ENCODE measurements around the gene WDR4. TPM values are rescaled to one million over a fixed set of nuclear protein-coding genes. Genes with fewer than 3 reads are reported as not detected.

The WDR4 gene
- total and polyA plus RNA-seq, 4 donors: 4.6 to 12.9 (median 9.2) TPM

GRCh38 chr21:42868196-42868595 is 11.1 kb downstream of the WDR4 start:
- DNase-seq (ENCODE audit: low spot score): no peak
- Histone ChIP-seq H3K27me3 (ENCODE audit: control insufficient read depth in 4 of 4, insufficient read depth in 4 of 4, low read length in 3 of 4) (no peaks in the 10 kb centered on the region), H3K4me3 (ENCODE audit: low read depth in 1 of 3, low read length in 3 of 3) (no peak overlapping the region), H3K9me3 (ENCODE audit: control insufficient read depth in 4 of 4, low read length in 3 of 4) (no peaks in the 10 kb centered on the region), H3K27ac (ENCODE audit: low read depth in 1 of 2, low read length in 2 of 2) (no peak overlapping the region), H3K9ac (ENCODE audit: low read depth in 1 of 2, low read length in 2 of 2) (no peak overlapping the region), H3K36me3 (ENCODE audit: control insufficient read depth in 4 of 4, insufficient read depth in 3 of 4, low read depth in 1 of 4, low read length in 3 of 4) (peaks cover 6 to 35% (median 22%) of the 10 kb centered on the region in 4 donors), H3K4me1 (ENCODE audit: control insufficient read depth in 4 of 4, insufficient read depth in 4 of 4, low read length in 3 of 4) (peaks cover 2 to 22% (median 13%) of the 10 kb centered on the region in 4 donors)
- TF ChIP-seq NR2F2 (IDR thresholded peaks at IDR 0.05) (no peak), RAD21 (IDR thresholded peaks at IDR 0.05) (no peak), ATF3 (IDR thresholded peaks at IDR 0.05) (no peak), RXRA (IDR thresholded peaks at IDR 0.05) (no peak), MAX (IDR thresholded peaks at IDR 0.05) (no peak), TAF1 (conservative IDR thresholded peaks at IDR 0.05) (no peak), EGR1 (IDR thresholded peaks at IDR 0.05; ENCODE audit: low read depth in 2 of 2) (no peak), HNF4G (IDR thresholded peaks at IDR 0.05) (no peak), JUND (IDR thresholded peaks at IDR 0.05) (no peak)
- TF ChIP-seq, protein P1, sequence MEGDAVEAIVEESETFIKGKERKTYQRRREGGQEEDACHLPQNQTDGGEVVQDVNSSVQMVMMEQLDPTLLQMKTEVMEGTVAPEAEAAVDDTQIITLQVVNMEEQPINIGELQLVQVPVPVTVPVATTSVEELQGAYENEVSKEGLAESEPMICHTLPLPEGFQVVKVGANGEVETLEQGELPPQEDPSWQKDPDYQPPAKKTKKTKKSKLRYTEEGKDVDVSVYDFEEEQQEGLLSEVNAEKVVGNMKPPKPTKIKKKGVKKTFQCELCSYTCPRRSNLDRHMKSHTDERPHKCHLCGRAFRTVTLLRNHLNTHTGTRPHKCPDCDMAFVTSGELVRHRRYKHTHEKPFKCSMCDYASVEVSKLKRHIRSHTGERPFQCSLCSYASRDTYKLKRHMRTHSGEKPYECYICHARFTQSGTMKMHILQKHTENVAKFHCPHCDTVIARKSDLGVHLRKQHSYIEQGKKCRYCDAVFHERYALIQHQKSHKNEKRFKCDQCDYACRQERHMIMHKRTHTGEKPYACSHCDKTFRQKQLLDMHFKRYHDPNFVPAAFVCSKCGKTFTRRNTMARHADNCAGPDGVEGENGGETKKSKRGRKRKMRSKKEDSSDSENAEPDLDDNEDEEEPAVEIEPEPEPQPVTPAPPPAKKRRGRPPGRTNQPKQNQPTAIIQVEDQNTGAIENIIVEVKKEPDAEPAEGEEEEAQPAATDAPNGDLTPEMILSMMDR (IDR thresholded peaks at IDR 0.05; ENCODE audit: low read depth, low read length, missing input control): no peak
- TF ChIP-seq, protein P2, sequence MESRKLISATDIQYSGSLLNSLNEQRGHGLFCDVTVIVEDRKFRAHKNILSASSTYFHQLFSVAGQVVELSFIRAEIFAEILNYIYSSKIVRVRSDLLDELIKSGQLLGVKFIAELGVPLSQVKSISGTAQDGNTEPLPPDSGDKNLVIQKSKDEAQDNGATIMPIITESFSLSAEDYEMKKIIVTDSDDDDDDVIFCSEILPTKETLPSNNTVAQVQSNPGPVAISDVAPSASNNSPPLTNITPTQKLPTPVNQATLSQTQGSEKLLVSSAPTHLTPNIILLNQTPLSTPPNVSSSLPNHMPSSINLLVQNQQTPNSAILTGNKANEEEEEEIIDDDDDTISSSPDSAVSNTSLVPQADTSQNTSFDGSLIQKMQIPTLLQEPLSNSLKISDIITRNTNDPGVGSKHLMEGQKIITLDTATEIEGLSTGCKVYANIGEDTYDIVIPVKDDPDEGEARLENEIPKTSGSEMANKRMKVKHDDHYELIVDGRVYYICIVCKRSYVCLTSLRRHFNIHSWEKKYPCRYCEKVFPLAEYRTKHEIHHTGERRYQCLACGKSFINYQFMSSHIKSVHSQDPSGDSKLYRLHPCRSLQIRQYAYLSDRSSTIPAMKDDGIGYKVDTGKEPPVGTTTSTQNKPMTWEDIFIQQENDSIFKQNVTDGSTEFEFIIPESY (IDR thresholded peaks at IDR 0.05): no peak
- 95% methylated on average over 10 of the region's 10 CpGs for WGBS

DNA sequence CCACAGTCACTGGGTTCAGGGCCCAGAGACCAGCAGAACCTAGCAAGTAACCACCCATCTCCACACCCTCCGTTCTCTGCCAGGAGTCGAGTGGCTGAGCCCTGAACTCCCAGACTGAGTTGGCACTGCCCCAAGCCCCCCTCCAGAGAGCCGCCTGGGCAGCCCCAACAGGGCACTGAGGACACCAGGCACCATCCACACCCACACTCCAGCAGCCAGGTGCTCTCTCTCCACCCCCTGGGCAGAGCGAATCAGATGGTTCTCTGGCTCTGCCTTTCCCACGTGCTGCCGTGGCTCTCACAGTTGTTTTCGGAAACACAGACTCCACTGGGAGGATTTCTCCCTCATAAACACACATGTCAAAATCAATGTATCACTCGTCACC is 13.6 kb downstream of the WDR4 start:
- Histone ChIP-seq H3K36me3 (ENCODE audit: control insufficient read depth in 4 of 4, insufficient read depth in 3 of 4, low read depth in 1 of 4, low read length in 3 of 4) (peaks cover 1 to 38% (median 15%) of the 10 kb centered on the region in 4 donors), H3K27ac (ENCODE audit: low read depth in 1 of 2, low read length in 2 of 2) (peak overlapping the region; percentile 60 to 68), H3K27me3 (ENCODE audit: control insufficient read depth in 4 of 4, insufficient read depth in 4 of 4, low read length in 3 of 4) (no peaks in the 10 kb centered on the region), H3K9me3 (ENCODE audit: control insufficient read depth in 4 of 4, low read length in 3 of 4) (no peaks in the 10 kb centered on the region), H3K9ac (ENCODE audit: low read depth in 1 of 2, low read length in 2 of 2) (no peak overlapping the region), H3K4me3 (ENCODE audit: low read depth in 1 of 3, low read length in 3 of 3) (no peak overlapping the region), H3K4me1 (ENCODE audit: control insufficient read depth in 4 of 4, insufficient read depth in 4 of 4, low read length in 3 of 4) (peaks cover 2 to 23% (median 12%) of the 10 kb centered on the region in 4 donors)
- WGBS: 47% methylated on average over 8 of the region's 8 CpGs
- DNase-seq (ENCODE audit: low spot score): no peak
- TF ChIP-seq HNF4A (conservative IDR thresholded peaks at IDR 0.05): peak in 1 of 2 donors; percentile 19
- no peak for TF ChIP-seq FOXA2 (IDR thresholded peaks at IDR 0.05)

Data from liver (tissue), 9 donors.